OCI-LY1 (cell line): Measurements from ENCODE around the gene CDKN1C.

Experiments
- EZH2 ChIP-seq: fragments of 200-600 bp; sonication (generic), shearing (Covaris generic); IDR thresholded peaks from 2 replicates; pipeline ENCODE4 v1.8.0; 2017; ENCODE audit warnings: borderline replicate concordance, mixed run types, mild to moderate bottlenecking, antibody characterized with exemption, low read length, moderate library complexity, mixed read lengths
- TF ChIP-seq, protein P1 (sequence below): fragments of 200-600 bp; sonication (generic), shearing (Covaris generic); IDR thresholded peaks from 2 replicates; pipeline ENCODE4 v1.5.1; 2017; ENCODE audit warnings: mild to moderate bottlenecking, antibody characterized with exemption, low read length, moderate library complexity, mixed read lengths

DNA sequence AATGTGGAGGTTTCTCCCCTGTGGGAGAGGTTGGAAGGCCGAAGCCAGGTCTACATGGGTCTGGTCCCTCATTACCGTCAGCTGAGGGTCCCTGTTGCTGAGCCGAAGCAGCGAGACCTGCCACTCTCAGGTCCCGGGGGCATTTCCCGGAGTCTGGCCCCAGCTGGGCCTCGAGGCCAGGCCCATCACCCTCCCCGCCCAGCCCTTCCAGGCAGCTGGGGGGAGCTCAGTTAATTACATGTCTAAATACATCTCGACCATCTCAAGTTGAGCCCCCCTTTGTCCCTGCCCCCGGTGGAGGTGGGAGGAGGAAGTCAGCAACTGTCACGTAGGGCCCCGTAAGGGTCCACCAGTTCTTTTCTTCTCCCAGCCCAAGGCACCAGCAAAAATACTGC, 3.6 kb downstream of the CDKN1C start:
- TF ChIP-seq, protein P1, sequence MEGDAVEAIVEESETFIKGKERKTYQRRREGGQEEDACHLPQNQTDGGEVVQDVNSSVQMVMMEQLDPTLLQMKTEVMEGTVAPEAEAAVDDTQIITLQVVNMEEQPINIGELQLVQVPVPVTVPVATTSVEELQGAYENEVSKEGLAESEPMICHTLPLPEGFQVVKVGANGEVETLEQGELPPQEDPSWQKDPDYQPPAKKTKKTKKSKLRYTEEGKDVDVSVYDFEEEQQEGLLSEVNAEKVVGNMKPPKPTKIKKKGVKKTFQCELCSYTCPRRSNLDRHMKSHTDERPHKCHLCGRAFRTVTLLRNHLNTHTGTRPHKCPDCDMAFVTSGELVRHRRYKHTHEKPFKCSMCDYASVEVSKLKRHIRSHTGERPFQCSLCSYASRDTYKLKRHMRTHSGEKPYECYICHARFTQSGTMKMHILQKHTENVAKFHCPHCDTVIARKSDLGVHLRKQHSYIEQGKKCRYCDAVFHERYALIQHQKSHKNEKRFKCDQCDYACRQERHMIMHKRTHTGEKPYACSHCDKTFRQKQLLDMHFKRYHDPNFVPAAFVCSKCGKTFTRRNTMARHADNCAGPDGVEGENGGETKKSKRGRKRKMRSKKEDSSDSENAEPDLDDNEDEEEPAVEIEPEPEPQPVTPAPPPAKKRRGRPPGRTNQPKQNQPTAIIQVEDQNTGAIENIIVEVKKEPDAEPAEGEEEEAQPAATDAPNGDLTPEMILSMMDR, result no peak
- no peak for TF ChIP-seq EZH2
